ENCODE measurements around the gene TPPP3. TPM values are rescaled to one million over a fixed set of nuclear protein-coding genes. Genes with fewer than 3 reads are reported as not detected.

TPPP3 gene
- total RNA-seq, 4 donors from 2014 or later = 32.0 to 116 (median 41.3) TPM

DNA sequence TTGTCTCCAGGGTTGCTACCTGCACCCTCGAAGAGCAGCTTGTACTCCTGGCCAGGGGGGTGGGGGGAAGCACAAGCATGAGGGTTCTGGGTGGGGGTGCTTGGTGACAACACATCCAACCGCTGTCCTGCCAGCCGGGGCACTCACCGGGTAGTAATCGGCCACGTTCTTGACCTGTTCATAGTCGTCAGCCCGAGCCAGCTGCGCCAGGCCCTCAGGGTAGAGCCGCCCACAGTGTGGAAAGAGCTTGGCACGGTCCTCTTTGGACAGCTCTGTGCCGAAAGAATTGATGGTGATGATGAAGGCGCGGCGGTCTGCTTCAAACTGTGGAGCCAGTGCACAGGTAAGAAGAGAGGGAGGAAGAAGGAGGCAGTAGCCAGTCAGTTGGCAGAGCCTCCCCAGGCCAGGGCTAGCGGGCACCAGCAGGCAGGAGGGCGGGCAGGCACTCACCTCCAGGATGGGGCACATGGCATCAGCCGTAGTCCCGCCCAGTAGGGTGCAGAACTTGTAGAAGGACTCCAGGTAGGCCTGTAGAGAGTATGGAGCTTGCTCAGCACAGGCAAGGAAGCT, 45.6 kb upstream of the TPPP3 start:
- TF ChIP-seq POLR2AphosphoS5 (IDR thresholded peaks at IDR 0.05) (no peak), EP300 (IDR thresholded peaks at IDR 0.05) (no peak), POLR2A (IDR thresholded peaks at IDR 0.05; ENCODE audit: low read depth) (no peak)
- TF ChIP-seq, protein P1, sequence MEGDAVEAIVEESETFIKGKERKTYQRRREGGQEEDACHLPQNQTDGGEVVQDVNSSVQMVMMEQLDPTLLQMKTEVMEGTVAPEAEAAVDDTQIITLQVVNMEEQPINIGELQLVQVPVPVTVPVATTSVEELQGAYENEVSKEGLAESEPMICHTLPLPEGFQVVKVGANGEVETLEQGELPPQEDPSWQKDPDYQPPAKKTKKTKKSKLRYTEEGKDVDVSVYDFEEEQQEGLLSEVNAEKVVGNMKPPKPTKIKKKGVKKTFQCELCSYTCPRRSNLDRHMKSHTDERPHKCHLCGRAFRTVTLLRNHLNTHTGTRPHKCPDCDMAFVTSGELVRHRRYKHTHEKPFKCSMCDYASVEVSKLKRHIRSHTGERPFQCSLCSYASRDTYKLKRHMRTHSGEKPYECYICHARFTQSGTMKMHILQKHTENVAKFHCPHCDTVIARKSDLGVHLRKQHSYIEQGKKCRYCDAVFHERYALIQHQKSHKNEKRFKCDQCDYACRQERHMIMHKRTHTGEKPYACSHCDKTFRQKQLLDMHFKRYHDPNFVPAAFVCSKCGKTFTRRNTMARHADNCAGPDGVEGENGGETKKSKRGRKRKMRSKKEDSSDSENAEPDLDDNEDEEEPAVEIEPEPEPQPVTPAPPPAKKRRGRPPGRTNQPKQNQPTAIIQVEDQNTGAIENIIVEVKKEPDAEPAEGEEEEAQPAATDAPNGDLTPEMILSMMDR (IDR thresholded peaks at IDR 0.05) = no peak

DNA sequence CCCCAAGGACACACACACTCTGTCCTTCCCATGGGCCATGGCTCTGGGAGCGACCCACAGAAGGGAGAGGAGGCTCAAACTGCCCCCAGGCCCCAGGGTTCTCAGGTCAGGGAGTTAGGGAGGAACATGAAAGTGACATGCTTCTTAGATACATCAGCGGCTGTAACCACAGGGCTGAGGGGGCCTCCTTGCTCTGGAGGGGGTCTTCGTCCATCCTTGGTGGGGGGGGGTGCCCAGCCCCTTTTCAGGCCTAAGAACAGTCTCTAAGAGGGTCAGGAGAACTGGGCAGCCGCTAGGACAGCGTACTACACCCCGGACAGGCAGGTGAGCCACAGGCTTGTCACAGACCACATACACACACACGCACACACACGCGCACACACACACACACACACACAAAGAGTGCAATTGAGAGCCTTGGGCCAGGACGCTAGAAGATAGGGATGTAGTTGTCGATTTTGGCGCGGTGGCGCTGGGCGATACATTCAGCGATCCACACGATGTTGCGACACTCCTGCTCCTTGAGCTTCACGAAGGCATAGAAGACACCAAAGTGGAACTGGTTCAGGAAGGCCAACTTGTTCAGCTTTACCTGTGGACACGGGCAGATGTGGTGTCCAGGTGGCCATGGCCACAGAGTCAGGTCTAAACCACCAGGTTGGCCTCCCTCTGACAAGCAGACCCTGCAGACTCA, 44.9 kb upstream of the TPPP3 start:
- Histone ChIP-seq H3K4me1 (peaks cover 16 to 26% (median 20%) of the 10 kb centered on the region in 4 donors), H3K36me3 (peaks cover 18 to 82% (median 57%) of the 10 kb centered on the region in 4 donors), H3K4me3 (no peak overlapping the region), H3K27me3 (no peaks in the 10 kb centered on the region), H3K27ac (replicated peaks in 1 of 4) (no peak overlapping the region), H3K9me3 (no peaks in the 10 kb centered on the region)
- no peak for DNase-seq (ENCODE audit: extremely low spot score)
- intact Hi-C loops (cut with DNase I) = no loop called here
- TF ChIP-seq, protein P1 (IDR thresholded peaks at IDR 0.05) = no peak
- TF ChIP-seq POLR2AphosphoS5 (IDR thresholded peaks at IDR 0.05) (no peak), POLR2A (IDR thresholded peaks at IDR 0.05; ENCODE audit: low read depth) (no peak), EP300 (IDR thresholded peaks at IDR 0.05) (no peak)
- 92% methylated on average over 20 of the region's 20 CpGs for WGBS

More for the DNA sequence above, 45.6 kb upstream of the TPPP3 start:
- no peak overlapping the region for H3K27ac ChIP-seq (replicated peaks in 1 of 4)
- H3K9me3 ChIP-seq = no peaks in the 10 kb centered on the region
- WGBS = 95% methylated on average over 15 of the region's 19 CpGs
- peaks cover 18 to 88% (median 58%) of the 10 kb centered on the region in 4 donors for H3K36me3 ChIP-seq
- no peaks in the 10 kb centered on the region for H3K27me3 ChIP-seq
- peaks cover 21 to 33% (median 26%) of the 10 kb centered on the region in 4 donors for H3K4me1 ChIP-seq
- intact Hi-C loops (cut with DNase I) = no loop called here
- H3K4me3 ChIP-seq = no peak overlapping the region
- no peak for DNase-seq (ENCODE audit: extremely low spot score)

DNA sequence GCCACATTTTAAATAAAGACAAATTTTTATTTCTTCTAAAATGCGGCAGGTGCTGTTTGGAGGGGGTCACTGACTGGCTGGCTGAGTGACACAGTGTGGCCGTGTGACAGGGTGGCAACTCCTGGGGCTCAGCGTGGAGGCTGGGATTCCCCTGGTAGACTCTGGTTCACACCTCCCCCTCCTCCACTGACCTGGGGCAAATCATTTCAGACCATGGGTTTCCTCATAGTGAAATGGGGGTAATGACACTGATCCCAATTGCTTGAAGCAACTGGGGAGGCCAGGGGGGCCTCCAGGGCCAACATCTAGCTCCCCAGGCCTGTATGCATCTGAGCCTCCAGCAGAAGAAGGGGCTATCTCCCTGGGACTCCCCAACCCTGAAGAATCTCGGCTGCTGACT, 44.2 kb upstream of the TPPP3 start:
- 87% methylated on average over 3 of the region's 4 CpGs for WGBS
- no peak for DNase-seq (ENCODE audit: extremely low spot score)
- no peaks in the 10 kb centered on the region for H3K9me3 ChIP-seq
- intact Hi-C loops (cut with DNase I) = no loop called here
- no peaks in the 10 kb centered on the region for H3K27me3 ChIP-seq
- no peak overlapping the region for H3K27ac ChIP-seq (replicated peaks in 1 of 4)
- TF ChIP-seq POLR2A (IDR thresholded peaks at IDR 0.05; ENCODE audit: low read depth) = no peak
- TF ChIP-seq POLR2AphosphoS5 (IDR thresholded peaks at IDR 0.05) = no peak
- TF ChIP-seq EP300 (IDR thresholded peaks at IDR 0.05) = no peak
- TF ChIP-seq, protein P1 (IDR thresholded peaks at IDR 0.05) = no peak
- peaks cover 12 to 21% (median 12%) of the 10 kb centered on the region in 4 donors for H3K4me1 ChIP-seq
- no peak overlapping the region for H3K4me3 ChIP-seq
- peaks cover 18 to 74% (median 54%) of the 10 kb centered on the region in 4 donors for H3K36me3 ChIP-seq

DNA sequence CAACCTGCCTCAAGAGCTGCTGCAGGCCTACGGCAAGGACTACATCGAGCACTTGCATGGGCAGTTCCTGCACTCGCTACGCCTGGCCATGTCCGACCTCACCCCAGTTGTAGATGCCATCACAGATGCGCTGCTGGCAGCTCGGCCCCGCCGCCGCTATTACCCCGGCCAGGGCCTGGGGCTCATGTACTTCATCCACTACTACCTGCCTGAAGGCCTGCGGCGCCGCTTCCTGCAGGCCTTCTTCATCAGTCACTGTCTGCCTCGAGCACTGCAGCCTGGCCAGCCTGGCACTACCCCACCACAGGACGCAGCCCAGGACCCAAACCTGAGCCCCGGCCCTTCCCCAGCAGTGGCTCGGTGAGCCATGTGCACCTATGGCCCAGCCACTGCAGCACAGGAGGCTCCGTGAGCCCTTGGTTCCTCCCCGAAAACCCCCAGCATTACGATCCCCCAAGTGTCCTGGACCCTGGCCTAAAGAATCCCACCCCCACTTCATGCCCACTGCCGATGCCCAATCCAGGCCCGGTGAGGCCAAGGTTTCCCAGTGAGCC, 43.4 kb upstream of the TPPP3 start:
- intact Hi-C loops (cut with DNase I) = no loop called here
- Histone ChIP-seq H3K4me3 (no peak overlapping the region), H3K9me3 (no peaks in the 10 kb centered on the region), H3K27ac (replicated peaks in 1 of 4) (no peak overlapping the region), H3K4me1 (peaks cover 6 to 22% (median 10%) of the 10 kb centered on the region in 4 donors), H3K27me3 (no peaks in the 10 kb centered on the region), H3K36me3 (peaks cover 18 to 66% (median 50%) of the 10 kb centered on the region in 4 donors)
- no peak for DNase-seq (ENCODE audit: extremely low spot score)
- no peak for TF ChIP-seq POLR2A (IDR thresholded peaks at IDR 0.05; ENCODE audit: low read depth)
- TF ChIP-seq POLR2AphosphoS5 (IDR thresholded peaks at IDR 0.05) = no peak
- TF ChIP-seq, protein P1 (IDR thresholded peaks at IDR 0.05) = no peak
- no peak for TF ChIP-seq EP300 (IDR thresholded peaks at IDR 0.05)
- WGBS = 94% methylated on average over 14 of the region's 23 CpGs

Measured in esophagus muscularis mucosa (tissue), 4 donors.